ENCODE results near the gene VWCE. TPM values are rescaled to one million over a fixed set of nuclear protein-coding genes. Genes with fewer than 3 reads are reported as not detected.

Gene VWCE
- total RNA-seq, 1 experiment from 2014 or later = 0.51 TPM

DNA sequence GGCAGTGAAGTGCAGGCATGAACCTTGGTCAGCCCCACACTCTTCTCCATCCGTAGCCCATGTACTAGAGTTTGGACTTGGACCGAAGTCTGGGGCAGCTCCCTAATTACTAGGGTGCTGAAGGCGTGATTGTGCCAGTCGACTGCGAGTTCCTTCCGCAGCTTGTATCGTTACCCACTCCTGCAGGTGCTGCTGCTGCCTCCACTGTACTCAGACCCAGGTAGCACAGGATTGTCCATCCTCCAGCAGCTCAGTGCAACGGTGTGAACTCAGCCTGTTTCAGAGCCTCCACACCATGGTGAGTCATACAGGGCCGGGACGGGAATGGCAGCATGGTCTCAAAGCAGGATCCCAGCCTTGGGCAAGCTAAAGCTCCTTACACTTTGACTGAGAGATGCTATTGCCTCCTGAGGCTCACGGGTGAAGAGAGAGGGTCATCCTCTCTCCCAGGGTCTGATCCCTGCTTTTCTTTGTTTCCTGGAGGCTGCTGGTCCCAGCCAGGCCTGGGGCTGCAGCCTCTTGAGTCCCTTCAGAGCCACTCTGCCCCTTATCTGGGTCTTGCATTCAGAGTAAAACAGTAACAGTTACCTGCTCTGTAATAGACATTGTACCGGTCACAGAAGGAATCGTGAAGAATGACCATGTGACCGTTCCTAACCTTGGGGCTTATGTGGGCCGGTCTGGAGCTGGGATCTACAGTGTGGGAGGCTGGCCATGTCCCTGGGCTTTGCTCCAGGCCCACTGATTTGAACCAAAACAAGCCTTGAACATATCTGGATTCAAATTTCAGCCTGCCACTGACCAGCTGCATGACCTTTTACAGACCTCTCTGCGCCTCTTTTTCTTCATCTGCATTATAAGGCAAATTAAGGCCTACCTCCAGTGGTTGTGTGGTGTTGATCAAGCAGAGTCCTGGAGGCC is 39.6 kb upstream of the VWCE start:
- ChIA-PET CTCF (interaction anchor here (1.9 kb wide), 1 partner anchor 51 kb away, joined by 11 read pairs; no protein-coding TSS in a partner anchor), POLR2A (no interaction called here)
- intact Hi-C loops (cut with micrococcal nuclease; ENCODE audit: unreplicated experiment) = no loop called here
- no peaks in the 10 kb centered on the region for H3K27me3 ChIP-seq (ENCODE audit: control insufficient read depth, insufficient read depth, low read length)
- ATAC-seq (no peak), DNase-seq (ENCODE audit: low read depth, low spot score) (no peak)
- H3K9me3 ChIP-seq (ENCODE audit: control insufficient read depth, insufficient read depth, low read depth, low read length) = no peaks in the 10 kb centered on the region
- BruUV-seq (replicated peaks) = no TSS peak
- in situ Hi-C loops (cut with HindIII; ENCODE audit: low pct_unique_long_range_greater_than_20kb, low sequenced_read_pairs) = no loop called here
- H3K4me3 ChIP-seq (ENCODE audit: low read depth in 2 of 2, low read length in 2 of 2) = no peak overlapping the region
- H3K4me1 ChIP-seq (ENCODE audit: control insufficient read depth, insufficient read depth, low read length) = peaks cover 31% of the 10 kb centered on the region
- peak overlapping the region; percentile 98 for H3K27ac ChIP-seq (ENCODE audit: low read length)
- peaks cover 5% of the 10 kb centered on the region; the same call in 1 of the 2 replicates for H3K36me3 ChIP-seq (ENCODE audit: control insufficient read depth, insufficient read depth, low read length)
- TF ChIP-seq SIN3A (IDR thresholded peaks at IDR 0.05; ENCODE audit: borderline replicate concordance, insufficient read depth, low read depth, low read length) (no peak), TCF7L2 (IDR thresholded peaks at IDR 0.05; ENCODE audit: low read depth, low read length) (no peak)
- TF ChIP-seq, protein P1, sequence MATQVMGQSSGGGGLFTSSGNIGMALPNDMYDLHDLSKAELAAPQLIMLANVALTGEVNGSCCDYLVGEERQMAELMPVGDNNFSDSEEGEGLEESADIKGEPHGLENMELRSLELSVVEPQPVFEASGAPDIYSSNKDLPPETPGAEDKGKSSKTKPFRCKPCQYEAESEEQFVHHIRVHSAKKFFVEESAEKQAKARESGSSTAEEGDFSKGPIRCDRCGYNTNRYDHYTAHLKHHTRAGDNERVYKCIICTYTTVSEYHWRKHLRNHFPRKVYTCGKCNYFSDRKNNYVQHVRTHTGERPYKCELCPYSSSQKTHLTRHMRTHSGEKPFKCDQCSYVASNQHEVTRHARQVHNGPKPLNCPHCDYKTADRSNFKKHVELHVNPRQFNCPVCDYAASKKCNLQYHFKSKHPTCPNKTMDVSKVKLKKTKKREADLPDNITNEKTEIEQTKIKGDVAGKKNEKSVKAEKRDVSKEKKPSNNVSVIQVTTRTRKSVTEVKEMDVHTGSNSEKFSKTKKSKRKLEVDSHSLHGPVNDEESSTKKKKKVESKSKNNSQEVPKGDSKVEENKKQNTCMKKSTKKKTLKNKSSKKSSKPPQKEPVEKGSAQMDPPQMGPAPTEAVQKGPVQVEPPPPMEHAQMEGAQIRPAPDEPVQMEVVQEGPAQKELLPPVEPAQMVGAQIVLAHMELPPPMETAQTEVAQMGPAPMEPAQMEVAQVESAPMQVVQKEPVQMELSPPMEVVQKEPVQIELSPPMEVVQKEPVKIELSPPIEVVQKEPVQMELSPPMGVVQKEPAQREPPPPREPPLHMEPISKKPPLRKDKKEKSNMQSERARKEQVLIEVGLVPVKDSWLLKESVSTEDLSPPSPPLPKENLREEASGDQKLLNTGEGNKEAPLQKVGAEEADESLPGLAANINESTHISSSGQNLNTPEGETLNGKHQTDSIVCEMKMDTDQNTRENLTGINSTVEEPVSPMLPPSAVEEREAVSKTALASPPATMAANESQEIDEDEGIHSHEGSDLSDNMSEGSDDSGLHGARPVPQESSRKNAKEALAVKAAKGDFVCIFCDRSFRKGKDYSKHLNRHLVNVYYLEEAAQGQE (IDR thresholded peaks at IDR 0.05; ENCODE audit: insufficient read depth in 1 of 2, low read depth in 2 of 2, low read length in 1 of 2) = no peak
- TF ChIP-seq, protein P2, sequence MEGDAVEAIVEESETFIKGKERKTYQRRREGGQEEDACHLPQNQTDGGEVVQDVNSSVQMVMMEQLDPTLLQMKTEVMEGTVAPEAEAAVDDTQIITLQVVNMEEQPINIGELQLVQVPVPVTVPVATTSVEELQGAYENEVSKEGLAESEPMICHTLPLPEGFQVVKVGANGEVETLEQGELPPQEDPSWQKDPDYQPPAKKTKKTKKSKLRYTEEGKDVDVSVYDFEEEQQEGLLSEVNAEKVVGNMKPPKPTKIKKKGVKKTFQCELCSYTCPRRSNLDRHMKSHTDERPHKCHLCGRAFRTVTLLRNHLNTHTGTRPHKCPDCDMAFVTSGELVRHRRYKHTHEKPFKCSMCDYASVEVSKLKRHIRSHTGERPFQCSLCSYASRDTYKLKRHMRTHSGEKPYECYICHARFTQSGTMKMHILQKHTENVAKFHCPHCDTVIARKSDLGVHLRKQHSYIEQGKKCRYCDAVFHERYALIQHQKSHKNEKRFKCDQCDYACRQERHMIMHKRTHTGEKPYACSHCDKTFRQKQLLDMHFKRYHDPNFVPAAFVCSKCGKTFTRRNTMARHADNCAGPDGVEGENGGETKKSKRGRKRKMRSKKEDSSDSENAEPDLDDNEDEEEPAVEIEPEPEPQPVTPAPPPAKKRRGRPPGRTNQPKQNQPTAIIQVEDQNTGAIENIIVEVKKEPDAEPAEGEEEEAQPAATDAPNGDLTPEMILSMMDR (IDR thresholded peaks at IDR 0.05) = no peak

DNA sequence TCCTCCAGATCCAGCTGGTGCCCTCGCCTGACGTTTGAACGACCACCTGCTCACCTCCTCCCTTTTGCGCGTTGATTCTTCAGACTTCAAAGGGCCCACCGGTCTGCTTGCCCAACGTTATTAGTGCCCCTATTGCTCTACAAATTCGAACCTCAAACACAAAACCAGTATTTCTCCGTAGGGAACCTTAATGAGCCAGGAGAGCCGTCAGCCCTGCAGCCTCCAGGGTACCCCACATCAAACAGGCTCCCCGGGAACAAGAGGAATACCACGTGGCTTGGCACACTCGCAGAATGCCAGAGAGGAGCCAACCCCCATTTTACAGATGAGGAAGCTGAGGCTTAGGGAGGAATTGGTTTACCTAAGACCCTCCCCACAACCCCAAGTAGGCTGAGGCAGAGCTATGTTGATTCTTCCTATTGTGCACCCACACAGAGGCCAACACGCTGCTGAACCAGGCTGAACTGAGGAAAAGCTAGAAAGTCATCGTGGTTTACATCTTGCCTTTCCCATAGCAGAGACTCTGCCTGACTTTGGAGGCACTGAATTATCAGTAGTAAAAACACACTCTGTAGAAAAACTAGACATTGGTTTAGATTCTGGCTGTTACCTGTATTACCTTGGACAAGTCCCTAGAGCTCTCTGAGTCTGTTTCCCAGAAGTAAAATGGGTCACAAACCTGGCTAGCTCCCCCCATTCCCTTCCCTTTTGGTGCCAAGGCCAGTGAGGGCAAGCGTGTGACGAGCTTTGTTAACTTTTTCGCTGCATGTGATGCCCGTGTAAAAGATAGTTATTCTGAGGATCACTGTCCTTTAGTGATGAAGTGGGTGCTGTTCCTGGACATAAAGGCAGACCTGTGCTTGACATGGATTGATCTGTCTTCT is 38.7 kb upstream of the VWCE start:
- Histone ChIP-seq H3K36me3 (ENCODE audit: control insufficient read depth, insufficient read depth, low read length) (peaks cover 9% of the 10 kb centered on the region), H3K4me3 (ENCODE audit: low read depth in 2 of 2, low read length in 2 of 2) (peak overlapping the region; percentile 92 to 98), H3K27ac (ENCODE audit: low read length) (peak overlapping the region; percentile 98), H3K9me3 (ENCODE audit: control insufficient read depth, insufficient read depth, low read depth, low read length) (no peaks in the 10 kb centered on the region), H3K27me3 (ENCODE audit: control insufficient read depth, insufficient read depth, low read length) (no peaks in the 10 kb centered on the region), H3K4me1 (ENCODE audit: control insufficient read depth, insufficient read depth, low read length) (peaks cover 31% of the 10 kb centered on the region)
- in situ Hi-C loops (cut with HindIII; ENCODE audit: low pct_unique_long_range_greater_than_20kb, low sequenced_read_pairs) = no loop called here
- intact Hi-C loops (cut with micrococcal nuclease; ENCODE audit: unreplicated experiment) = no loop called here
- ChIA-PET POLR2A (interaction anchor here (0.6 kb wide), 1 partner anchor 40 kb away, joined by 4 read pairs; no protein-coding TSS in a partner anchor), CTCF (interaction anchor here (1.9 kb wide), 1 partner anchor 52 kb away, joined by 11 read pairs; no protein-coding TSS in a partner anchor)
- ATAC-seq (no peak), DNase-seq (ENCODE audit: low read depth, low spot score) (no peak)
- TSS peak; percentile 92 for BruUV-seq (replicated peaks)
- TF ChIP-seq SIN3A (IDR thresholded peaks at IDR 0.05; ENCODE audit: borderline replicate concordance, insufficient read depth, low read depth, low read length) (no peak), TCF7L2 (IDR thresholded peaks at IDR 0.05; ENCODE audit: low read depth, low read length) (peak; percentile 93)
